Fibroblast of lung (primary cell): ENCODE measurements around the gene MYO18A.

Experiments used
- EZH2 ChIP-seq: IDR thresholded peaks from 2 replicates; pipeline ENCODE4 v1.5.1; 2012; ENCODE audit warnings: low read length, control low read depth, mild to moderate bottlenecking; ENCODE audit errors: missing control alignments
- TF ChIP-seq, protein P1 (sequence below), 2 donors: IDR thresholded peaks in 1 of 2; conservative IDR thresholded peaks in 1 of 2; 1 replicate in 1 of 2; 2 replicates in 1 of 2; pipeline ENCODE4 v1.5.1; 2011 to 2012; ENCODE audit warnings: low read length in 2 of 2, control low read depth in 1 of 2, inconsistent platforms in 1 of 2, low read depth in 1 of 2, mild to moderate bottlenecking in 1 of 2

DNA sequence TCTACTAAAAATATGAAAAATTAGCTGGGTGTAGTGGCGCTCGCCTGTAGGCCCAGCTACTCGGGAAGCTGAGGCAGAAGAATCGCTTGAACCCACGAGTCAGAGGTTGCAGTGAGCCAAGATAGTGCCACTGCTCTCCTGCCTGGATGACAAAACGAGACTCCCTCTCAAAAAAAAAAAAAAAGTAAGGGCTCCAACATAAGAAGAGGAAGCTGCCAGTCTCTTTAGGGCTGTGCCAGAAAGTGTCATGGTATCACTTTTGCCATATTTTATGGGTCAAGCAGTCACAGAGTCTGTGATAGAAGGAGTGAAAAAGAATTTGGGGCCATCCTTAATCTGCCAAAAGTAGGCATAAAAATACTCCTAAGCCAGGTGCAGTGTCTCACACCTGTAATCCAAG is 138.6 kb downstream of the MYO18A start:
- TF ChIP-seq EZH2 = no peak
- TF ChIP-seq, protein P1, sequence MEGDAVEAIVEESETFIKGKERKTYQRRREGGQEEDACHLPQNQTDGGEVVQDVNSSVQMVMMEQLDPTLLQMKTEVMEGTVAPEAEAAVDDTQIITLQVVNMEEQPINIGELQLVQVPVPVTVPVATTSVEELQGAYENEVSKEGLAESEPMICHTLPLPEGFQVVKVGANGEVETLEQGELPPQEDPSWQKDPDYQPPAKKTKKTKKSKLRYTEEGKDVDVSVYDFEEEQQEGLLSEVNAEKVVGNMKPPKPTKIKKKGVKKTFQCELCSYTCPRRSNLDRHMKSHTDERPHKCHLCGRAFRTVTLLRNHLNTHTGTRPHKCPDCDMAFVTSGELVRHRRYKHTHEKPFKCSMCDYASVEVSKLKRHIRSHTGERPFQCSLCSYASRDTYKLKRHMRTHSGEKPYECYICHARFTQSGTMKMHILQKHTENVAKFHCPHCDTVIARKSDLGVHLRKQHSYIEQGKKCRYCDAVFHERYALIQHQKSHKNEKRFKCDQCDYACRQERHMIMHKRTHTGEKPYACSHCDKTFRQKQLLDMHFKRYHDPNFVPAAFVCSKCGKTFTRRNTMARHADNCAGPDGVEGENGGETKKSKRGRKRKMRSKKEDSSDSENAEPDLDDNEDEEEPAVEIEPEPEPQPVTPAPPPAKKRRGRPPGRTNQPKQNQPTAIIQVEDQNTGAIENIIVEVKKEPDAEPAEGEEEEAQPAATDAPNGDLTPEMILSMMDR (conservative IDR thresholded peaks at IDR 0.05 in 1 of 2, IDR thresholded peaks at IDR 0.05 in 1 of 2; ENCODE audit: low read depth in 1 of 2, low read length in 2 of 2) = no peak
